Measurements from ENCODE around the gene TGFBR3L. TPM values are rescaled to one million over a fixed set of nuclear protein-coding genes. Genes with fewer than 3 reads are reported as not detected.
A peak's percentile ranks its signal among the peaks of the same experiment; 100 is the strongest.

Gene TGFBR3L
- total and polyA plus RNA-seq, 2 of the 13 experiments (the other 11 are each of a cell fraction or from before 2014, with no cell fraction given) = 0.20 to 1.0 TPM

GRCh38 chr19:7907122-7907521 is 7.5 kb upstream of the TGFBR3L start:
- in situ Hi-C loops (cut with HindIII; ENCODE audit: extremely low pct_ligation_motif_present, low pct_unique_long_range_greater_than_20kb) = no loop called here
- no peak overlapping the region for H3K4me3 ChIP-seq (replicated peaks in 1 of 3; ENCODE audit: insufficient read depth in 1 of 3, low read depth in 2 of 3, low read length in 3 of 3)
- no peaks in the 10 kb centered on the region; a peak in 1 of 5 replicates for H3K27me3 ChIP-seq (ENCODE audit: control insufficient read depth in 1 of 2, insufficient read depth in 2 of 2, low read length in 2 of 2)
- DNase-seq (ENCODE audit: low spot score) = no peak
- no peak overlapping the region for H3K4me2 ChIP-seq (ENCODE audit: low read depth, low read length)
- H3K9ac ChIP-seq (ENCODE audit: insufficient read depth, low read depth, low read length) = no peak overlapping the region
- CTCF ChIA-PET (ENCODE audit: low intra/inter-chr PET ratio, low total read pairs) = no interaction called here
- H3K27ac ChIP-seq (ENCODE audit: extremely low read length, insufficient read depth, low read length) = no peak overlapping the region
- H3K79me2 ChIP-seq (ENCODE audit: insufficient read depth, low read length) = peaks cover 29% of the 10 kb centered on the region
- peaks cover 13% of the 10 kb centered on the region; the same call in 1 of the 2 replicates for H4K20me1 ChIP-seq (ENCODE audit: insufficient read depth, low read length)
- intact Hi-C loops (cut with micrococcal nuclease; ENCODE audit: unreplicated experiment) = no loop called here
- H3K9me3 ChIP-seq (ENCODE audit: low read length) = no peaks in the 10 kb centered on the region
- TF ChIP-seq TBX2 (CRISPR knock-in tag; IDR thresholded peaks at IDR 0.05; ENCODE audit: borderline replicate concordance) = no peak
- TF ChIP-seq HDAC6 (IDR thresholded peaks at IDR 0.05; ENCODE audit: low read depth, low read length) = no peak
- peak; percentile 72 for TF ChIP-seq AGO2 (optimal IDR thresholded peaks at IDR 0.05; ENCODE audit: low read depth, low read length)
- TF ChIP-seq RAD51 (IDR thresholded peaks at IDR 0.05; ENCODE audit: borderline replicate concordance) = no peak
- TF ChIP-seq ZBTB21 (CRISPR knock-in tag; IDR thresholded peaks at IDR 0.05) = no peak
- no peak for TF ChIP-seq TMF1 (CRISPR knock-in tag; IDR thresholded peaks at IDR 0.05; ENCODE audit: low read depth)
- TF ChIP-seq ARHGAP35 (CRISPR knock-in tag; IDR thresholded peaks at IDR 0.05; ENCODE audit: borderline replicate concordance) = no peak
- TF ChIP-seq HOXA5 (CRISPR knock-in tag; IDR thresholded peaks at IDR 0.05) = no peak
- TF ChIP-seq RBFOX2 (IDR thresholded peaks at IDR 0.05; ENCODE audit: low read depth, low read length) = peak; percentile 60; the same call in 1 of the 2 replicates
- no peak for TF ChIP-seq HOXD1 (CRISPR knock-in tag; IDR thresholded peaks at IDR 0.05)
- TF ChIP-seq ZNF770 (CRISPR knock-in tag; IDR thresholded peaks at IDR 0.05) = no peak
- no peak for TF ChIP-seq ZIK1 (CRISPR knock-in tag; IDR thresholded peaks at IDR 0.05; ENCODE audit: borderline replicate concordance, low read depth)
- TF ChIP-seq POLR2A (IDR thresholded peaks at IDR 0.05; ENCODE audit: insufficient read depth in 1 of 2, low read depth in 2 of 2, low read length in 2 of 2) = peak in 1 of 2 experiments; percentile 35; a peak in 2 of 4 replicates
- TF ChIP-seq KDM5B (CRISPR knock-in tag; IDR thresholded peaks at IDR 0.05; ENCODE audit: borderline replicate concordance) = 0 out of 2 replicates have a peak, but pooled peaks have one; percentile 21
- no TSS peak for BruUV-seq (replicated peaks)
- no peak for FAIRE-seq
- H2AFZ ChIP-seq (ENCODE audit: low read length) = no peak overlapping the region
- 97% methylated on average over 18 of the region's 19 CpGs for WGBS (ENCODE audit: low lambda C conversion rate)
- ATAC-seq = no peak
- peaks cover 33% of the 10 kb centered on the region for H3K4me1 ChIP-seq (ENCODE audit: insufficient read depth, low read length)
- POLR2A ChIA-PET = interaction anchor here (1.0 to 3.4 kb wide), 3 partner anchors 9 to 38 kb away, joined by 3 to 24 read pairs (median 3); partner anchors contain the start of gene SNAPC2
- peaks cover 4 to 27% of the 10 kb centered on the region in 2 experiments; a peak in 4 of 5 replicates for H3K36me3 ChIP-seq (replicated peaks in 1 of 2; ENCODE audit: control insufficient read depth in 1 of 2, insufficient read depth in 2 of 2, low read length in 2 of 2)

Data from HepG2 (cell line).